Measurements from ENCODE around the gene HAUS2. TPM values are rescaled to one million over a fixed set of nuclear protein-coding genes. Genes with fewer than 3 reads are reported as not detected.
A peak's percentile ranks its signal among the peaks of the same experiment; 100 is the strongest.

The HAUS2 gene
- total RNA-seq: 12.4 TPM

DNA sequence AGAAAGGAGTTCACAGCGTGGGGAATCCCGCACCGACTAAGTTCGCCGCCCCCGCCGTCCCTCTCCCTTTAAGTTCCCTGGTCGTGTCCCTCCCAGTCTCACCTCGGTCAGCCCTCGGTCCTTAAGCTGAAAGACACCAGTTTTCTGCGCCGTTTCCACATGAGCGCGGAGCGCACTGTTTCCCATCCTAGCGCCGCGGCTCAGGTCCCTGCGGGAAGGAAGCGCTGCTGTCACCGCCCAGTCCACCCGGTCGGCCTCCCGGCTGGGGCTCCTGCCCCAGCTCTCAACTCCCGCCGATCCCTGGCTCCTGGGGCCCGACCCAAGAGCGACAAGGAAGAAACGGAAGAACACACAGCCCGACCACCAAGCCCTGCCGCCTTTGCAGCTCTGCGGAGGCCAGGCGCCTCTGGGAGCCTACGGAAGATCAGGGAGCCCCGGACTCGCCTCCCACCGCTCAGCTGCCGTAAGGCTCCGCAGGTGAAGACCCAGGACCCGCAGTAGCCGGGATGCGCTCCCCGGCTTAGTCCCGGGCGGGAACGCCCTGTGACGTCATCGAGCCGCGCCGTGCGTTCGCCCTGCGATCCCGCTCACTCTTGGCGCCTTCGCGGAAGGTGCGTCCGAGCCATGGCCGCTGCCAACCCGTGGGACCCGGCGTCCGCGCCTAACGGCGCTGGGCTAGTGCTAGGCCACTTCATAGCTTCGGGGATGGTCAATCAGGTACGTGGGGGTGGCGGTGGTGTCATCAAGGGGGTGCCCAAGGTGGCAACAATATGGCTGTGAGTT is at the start of gene HAUS2, which contains the start of gene LRRC57:
Gene HAUS2, plus strand, starts transcription at position 590 of the 783 bp plus-strand sequence. Its CDS starts 35 bp downstream, at position 625.
Gene LRRC57, minus strand, starts transcription at position 545 of the 783 bp plus-strand sequence. Its CDS starts 359 bp downstream, at position 186.
- DNase-seq (ENCODE audit: low read depth in 2 of 3, low spot score in 2 of 3): peak; percentile 81 to 85 (median 84)

DNA sequence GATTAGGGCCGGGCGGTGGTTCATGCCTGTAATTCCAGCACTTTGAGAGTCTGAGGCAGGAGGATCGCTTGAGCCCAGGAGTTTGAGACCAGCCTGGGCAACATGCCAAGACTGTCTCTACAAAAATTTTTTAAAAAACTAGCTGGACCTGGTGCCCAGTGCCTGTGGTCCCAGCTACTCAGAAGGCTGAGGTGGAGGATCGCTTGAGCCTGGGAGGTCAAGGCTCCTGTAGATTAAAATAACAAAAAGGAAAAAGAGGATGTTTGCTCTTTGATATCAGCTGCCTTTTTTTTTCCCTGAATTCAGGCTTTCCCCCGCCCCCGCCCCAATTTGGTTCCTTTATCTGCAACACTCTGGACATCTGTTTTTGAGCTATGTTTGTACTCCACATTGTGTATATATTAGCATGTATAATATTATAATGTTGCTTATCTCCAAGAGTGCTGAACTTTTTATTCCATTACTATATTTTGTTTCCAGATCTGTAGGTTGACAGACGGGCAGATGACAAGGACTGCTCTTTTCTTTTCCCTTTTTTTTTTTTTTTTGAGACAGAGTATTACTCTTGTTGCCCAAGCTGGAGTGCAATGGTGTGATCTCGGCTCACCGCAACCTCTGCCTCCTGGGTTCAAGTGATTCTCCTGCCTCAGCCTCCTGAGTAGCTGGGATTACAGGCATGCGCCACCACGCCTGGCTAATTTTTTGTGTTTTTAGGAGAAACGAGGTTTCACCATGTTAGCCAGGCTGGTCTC is 48.6 kb upstream of the HAUS2 start:
- peak in 2 of 3 donors; percentile 30 to 42 for DNase-seq (ENCODE audit: low read depth in 2 of 3, low spot score in 2 of 3)

DNA sequence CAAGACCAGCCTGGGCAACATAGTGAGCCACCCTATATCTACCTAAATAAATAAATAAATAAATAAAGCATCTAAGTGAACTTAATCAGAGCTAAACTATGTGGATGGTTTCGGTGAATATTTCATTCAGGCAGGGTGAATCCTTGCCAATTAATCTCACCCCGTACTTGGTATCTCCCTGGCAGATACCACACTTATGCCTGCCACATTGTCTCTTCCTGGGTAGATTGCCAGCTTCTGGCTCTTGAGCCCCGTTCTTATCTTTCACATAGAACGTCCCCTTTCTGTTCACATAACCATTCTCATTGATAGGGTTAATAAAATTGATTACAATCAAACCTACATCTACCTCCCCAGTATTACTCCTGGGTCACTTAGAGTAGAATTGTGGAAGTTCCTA is 46.2 kb upstream of the HAUS2 start:
- no peak for DNase-seq (ENCODE audit: low read depth in 2 of 3, low spot score in 2 of 3)

DNA sequence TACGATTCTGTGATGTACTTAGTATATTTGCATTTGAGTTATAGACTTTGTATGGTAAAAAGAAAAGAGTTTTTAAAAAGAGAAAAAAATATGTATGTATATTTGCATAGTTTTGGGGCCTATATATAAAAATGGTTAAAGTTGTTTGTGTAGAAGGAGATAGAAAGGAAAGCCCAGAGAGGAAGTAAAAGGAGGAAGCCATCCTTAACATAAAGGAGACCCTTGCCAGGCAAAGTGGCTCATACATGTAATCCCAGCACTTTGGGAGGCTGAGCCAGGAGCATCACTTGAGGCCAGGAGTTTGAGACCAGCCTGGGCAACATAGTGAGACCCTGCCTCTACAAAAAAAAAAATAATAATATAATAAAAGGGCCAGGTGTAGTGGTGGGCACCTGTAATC is 44.8 kb upstream of the HAUS2 start:
- no peak for DNase-seq (ENCODE audit: low read depth in 2 of 3, low spot score in 2 of 3)

DNA sequence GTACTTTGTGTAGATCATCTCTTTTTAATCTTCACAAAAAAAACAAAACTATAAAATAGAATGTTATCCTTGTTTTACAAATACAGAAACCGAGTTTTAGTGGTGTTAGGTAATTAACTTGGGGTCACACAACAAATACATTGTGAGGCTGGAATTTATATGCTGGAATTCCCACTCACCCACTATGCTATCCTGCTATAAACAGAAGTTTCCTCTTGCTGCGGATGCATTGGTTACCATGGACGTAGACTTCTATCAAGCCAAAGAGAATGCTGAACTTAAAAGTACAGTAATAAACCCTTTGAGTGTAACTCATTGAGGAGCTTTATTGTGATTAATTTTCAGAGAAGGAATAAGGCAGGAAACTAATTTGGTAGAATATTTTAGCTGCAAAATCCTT is 44.0 kb upstream of the HAUS2 start:
- DNase-seq (ENCODE audit: low read depth in 2 of 3, low spot score in 2 of 3): no peak

DNA sequence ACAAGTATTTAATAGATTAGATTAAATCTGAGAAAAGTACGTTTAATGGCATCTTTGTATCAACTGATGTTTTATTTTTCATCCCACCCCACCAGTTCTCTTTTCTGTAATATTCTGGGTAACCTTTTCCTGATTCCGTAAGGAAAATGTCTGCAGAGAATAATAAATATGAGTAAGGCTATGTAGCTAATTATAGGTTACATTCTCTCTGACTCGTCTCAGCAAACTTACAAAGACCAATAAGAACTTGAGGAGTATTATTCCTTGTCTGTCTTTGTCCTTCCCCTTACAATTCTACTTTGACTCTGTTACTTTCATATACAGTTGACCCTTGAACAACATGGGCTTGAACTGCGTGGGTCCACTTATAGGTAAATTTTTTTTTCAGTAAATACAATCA is 41.1 kb upstream of the HAUS2 start:
- DNase-seq (ENCODE audit: low read depth in 2 of 3, low spot score in 2 of 3): no peak

DNA sequence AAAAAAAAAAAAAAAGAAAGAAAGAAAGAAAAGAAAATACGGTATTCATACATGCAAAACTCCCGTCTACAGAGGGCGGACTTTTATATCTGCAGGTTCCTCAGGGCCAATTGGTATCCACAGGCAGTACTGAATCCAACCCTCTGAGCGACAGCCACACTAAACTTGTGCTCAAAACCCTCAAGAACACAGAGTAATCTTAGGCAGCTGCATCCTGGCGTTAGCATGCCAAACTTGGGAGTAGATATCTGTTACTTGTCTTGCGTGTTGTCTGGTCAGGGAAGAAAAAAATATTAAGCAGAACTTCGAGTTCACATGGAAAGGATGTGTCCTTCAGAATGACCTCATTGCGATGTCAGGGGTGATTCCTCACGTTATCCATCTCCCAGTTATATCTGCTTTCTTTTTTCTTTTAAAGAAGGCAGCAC is 40.4 kb upstream of the HAUS2 start:
- peak in 2 of 3 donors; percentile 37 to 40 for DNase-seq (ENCODE audit: low read depth in 2 of 3, low spot score in 2 of 3)

DNA sequence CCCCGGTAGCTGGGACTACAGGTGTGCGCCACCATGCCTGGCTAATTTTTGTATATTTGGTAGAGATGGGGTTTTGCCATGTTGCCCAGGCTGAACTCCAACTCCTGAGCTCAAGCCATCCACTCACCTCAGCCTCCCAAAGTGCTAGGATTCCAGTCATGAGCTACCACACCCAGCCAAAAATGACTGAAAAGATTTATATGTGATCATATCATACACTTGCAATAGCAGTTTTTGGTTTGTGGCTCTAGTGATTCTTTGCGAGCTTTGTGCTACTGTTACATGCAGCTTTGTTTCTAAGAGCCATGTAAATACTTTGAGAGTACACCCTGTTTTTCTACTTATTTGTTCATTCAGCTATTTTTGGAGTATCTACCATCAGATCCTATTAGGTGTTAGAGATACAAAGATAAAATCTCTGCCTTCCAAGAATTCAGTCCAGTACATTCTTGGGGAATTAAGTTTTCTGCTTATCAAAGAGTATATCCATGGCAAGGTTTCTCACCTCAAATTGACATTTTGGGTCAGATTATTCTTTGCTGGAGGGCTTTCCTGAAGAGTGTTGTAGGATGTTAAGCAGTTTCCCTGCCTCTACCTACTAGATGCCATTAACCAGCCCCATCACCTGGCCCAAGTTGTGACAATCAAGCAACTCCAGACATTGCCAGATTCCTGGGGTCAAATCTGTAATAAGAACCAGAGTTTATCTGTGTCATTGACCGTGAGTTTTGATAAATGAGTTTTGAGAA is 38.2 kb upstream of the HAUS2 start:
- DNase-seq (ENCODE audit: low read depth in 2 of 3, low spot score in 2 of 3): no peak

DNA sequence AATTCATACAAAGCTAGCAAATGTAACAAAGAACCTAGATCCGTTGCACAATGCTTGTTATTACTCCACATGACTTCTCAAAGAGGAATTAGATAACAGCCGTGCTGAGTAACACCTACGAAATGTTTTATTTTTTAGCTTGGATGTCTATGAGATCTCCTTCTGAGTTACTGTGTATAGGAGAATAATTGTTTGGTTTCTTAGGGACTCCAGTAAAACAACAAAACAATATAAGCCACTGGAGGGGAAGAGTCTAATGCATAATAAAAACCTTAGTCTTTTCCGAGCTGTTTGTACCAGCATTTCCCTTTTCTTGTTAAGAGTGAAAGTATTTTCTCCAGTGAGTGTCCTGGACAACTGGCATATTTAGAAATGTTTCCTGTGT is 37.6 kb upstream of the HAUS2 start:
- peak in 1 of 3 donors; percentile 58 for DNase-seq (ENCODE audit: low read depth in 2 of 3, low spot score in 2 of 3)

DNA sequence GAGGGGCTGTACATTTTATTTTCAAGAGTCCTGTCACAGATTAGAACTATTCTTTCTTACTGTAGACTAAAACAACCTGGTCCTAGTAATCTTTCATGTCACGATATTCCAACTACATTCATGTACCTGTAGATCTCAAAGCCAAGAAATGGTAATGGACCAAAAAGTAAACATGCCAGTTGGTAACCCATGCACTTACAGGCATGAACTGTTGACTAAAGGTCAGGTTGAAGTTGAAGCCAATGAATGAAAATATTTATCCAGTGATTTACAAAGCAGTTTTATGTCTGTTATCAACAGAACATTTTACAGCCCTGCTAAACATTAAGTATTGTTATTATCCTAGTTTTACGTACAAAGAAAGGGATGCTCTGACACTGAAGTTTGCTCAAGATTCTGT is 25.3 kb upstream of the HAUS2 start:
- no peak for DNase-seq (ENCODE audit: low read depth in 2 of 3, low spot score in 2 of 3)

DNA sequence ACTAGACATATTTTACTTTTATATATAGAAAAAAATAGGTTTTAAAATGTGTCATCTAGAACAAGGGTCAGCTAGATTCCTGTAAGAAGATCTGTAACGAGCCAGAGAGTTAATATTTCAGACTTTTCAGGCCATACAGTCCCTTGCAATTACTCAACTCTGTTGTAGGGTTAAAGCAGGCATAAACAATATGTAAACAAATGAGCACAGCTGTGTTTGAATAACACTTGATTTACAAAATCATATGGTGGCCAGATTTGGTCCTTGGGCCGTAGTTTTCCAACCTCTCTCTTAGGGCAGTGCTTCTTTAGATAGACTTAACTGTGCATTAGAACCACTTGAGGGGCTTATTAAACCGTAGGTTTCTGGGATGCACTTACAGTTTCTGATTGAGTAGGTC is 19.7 kb upstream of the HAUS2 start:
- no peak for DNase-seq (ENCODE audit: low read depth in 2 of 3, low spot score in 2 of 3)

DNA sequence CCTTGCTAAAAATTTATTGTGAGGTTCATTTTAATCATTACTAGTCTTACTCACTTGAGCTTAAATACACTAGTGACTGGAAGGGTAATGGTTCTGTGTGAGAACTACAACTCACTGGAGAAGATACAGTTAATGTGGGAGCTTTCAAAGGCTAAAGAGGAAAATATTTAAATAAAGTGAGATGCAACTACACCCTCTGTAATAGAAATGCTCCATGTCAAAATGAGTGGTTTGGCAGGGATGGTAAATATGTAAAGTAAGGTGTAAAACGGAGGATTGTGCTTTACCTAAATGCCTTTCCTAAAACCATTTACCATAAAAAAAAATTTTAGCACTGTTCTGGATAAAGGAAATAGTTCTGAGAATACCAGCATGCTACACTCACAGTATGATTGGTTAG is 15.4 kb upstream of the HAUS2 start:
- DNase-seq (ENCODE audit: low read depth in 2 of 3, low spot score in 2 of 3): no peak

DNA sequence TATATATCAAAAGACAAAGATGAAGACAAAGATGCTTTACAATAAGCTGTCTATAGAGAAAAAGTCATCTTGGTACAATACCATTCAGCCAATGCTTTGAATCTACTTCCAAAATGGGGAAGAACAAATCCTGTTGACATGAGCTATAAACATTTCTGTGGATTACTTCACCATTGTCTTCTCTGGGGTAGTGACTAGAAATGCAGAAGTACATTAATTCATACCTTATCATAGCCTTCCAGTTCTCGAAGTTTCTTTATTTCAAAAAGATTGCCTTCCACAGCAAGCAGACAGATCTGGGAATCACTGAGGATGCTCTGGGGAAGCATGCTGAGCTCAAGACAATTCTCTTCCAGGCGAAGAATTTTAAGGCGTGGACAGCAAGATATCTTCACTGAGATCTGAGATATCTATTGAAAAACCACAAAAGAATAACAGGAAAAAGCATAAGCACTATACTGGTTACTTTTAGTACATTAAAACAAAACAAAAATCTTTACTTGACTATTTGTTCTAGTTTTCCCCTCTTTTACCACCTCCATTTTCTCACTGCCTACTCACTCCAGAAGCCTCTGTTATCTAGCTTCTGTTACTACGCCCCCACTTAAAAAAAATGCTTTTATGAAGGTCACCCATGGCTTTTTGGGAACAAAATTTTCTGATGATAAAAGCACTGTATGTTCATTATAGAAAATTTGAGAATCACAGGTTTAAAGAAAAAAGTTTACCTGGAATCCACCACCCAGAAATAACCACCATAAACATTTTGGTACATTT is 3.6 kb upstream of the HAUS2 start:
- DNase-seq (ENCODE audit: low read depth in 2 of 3, low spot score in 2 of 3): peak in 2 of 3 donors; percentile 9 to 52

DNA sequence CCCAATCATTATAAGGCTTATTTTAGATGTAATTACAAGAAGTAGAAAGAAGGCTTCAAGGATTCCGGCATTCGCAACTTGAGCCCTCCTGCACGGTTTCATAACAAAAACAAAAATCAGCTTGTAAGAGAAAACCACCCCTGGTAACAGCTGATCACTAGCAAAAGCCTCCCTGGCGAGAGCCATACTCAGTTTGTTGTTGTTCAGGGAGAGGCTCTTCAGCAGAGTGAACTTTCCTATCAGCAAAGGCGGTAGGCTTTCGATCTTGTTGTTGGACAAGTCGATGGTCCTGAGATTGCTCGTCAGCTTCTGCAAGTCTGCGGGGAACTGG is 755 bp upstream of the HAUS2 start:
- DNase-seq (ENCODE audit: low read depth in 2 of 3, low spot score in 2 of 3): no peak

DNA sequence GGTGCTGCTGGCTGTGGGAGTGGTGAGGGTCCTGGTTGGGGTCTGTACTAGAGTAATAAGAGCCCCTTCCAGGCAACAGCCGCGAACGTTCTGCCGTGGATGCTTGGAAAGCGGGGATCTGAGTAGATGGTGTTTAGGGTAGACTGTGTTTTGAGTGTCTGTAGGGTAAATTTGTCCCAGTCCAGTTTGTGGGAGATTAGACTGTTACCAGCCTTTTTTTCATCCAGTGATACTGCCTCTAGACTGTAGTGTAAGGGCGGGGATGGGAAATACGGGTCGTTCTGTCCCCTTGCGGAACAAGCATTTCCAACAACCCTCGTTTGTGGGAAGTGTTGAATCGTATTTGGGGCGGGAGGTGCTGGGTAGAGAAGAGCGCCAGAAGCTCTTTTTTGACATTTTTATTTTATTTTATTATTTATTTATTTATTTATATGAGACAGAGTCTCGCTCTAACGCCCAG is 424 bp downstream of the HAUS2 start:
- DNase-seq (ENCODE audit: low read depth in 2 of 3, low spot score in 2 of 3): peak in 2 of 3 donors; percentile 74 to 76

DNA sequence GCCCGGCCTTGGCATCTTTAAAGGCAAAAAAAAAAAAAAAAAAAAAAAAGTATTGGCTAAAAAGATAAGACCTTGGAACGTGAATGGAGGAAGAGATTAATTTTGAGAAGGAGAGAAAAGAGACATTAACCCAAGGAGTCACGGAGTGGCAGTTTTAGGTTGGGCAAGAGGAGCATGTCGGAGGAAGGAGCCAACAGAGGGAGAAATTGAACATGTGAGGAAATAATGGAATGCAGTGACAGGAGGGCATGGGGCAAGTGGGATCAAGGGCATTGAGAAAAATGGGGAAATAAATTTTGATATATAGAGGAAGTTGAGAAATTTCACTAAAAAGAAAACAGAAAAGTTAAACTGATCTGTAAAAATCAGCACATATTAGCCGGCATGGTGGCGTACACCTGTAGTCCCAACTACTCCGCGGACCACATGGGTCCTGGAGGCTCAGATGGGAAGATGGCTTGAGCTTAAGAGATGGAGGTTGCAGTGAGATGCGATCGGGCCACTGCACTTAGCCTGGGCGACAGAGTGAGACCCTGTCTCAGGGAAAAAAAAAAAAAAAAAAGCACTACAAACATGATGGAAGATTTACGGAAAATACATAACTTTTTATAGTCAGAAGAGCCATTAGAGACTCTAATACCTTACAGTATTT is 1.2 kb downstream of the HAUS2 start:
- no peak for DNase-seq (ENCODE audit: low read depth in 2 of 3, low spot score in 2 of 3)

DNA sequence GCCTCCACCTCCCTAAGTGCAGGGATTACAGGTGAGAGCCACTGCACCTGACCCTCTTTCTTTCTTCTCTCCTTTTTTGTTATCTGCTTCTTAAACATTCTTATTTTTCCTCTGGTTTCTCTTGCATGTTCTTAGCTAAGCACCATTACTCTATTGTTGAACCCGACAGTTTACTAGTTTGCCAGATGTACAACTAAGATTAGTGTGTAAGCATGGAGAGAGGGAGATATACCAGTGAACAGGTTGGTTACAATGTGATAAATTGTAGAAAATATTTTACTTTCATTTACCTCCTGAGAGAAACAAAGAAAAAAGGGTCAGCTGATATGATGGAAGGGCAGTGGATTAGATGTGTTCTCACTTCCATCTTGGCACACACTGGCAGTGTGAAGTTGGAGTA is 4.9 kb downstream of the HAUS2 start:
- no peak for DNase-seq (ENCODE audit: low read depth in 2 of 3, low spot score in 2 of 3)

DNA sequence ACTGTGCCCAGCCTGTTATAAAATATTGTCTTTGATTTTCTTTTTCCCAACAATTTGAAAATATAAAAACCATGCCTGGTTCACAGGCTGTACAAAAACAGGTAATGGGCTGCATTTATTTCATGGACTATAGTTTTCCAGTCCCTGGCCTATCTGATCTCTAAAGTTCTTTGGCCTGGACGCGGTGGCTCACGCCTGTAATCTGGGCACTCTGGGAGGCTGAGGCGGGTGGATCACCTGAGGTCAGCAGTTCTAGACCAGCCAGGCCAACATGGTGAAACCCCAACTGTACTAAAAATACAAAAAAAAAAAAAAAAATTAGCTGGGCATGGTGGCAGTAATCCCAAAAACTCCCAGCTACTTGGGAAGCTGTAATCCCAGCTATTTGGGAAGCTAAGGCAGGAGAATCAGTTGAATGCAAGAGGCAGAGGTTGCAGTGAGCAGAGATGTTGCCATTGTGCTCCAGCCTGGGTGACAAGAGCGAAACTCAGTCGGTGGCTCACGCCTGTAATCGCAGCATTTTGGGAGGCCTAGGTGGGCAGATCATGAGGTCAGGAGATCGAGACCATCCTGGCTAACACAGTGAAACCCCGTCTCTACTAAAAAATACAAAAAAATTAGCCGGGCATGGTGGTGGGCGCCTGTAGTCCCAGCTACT is 8.0 kb downstream of the HAUS2 start:
- DNase-seq (ENCODE audit: low read depth in 2 of 3, low spot score in 2 of 3): peak in 1 of 3 donors; percentile 39

DNA sequence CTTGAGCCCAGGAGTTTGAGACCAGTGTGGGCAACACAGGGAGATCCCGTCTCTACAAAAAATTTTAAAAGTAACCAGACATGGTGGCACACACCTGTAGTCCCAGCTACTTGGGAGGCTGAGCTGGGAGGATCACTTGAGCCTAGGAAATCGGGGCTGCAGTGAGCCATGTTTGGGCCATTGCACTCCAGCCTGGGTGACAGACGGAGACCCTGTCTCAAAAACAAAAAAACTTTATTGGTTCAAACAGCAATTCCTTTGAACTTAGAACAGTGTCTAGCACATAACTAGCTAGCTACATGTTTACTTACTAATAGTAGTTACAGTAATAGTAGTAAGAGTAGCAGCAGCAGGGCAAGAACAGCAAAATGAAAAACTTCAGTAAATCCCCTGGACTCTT is 10.1 kb downstream of the HAUS2 start:
- no peak for DNase-seq (ENCODE audit: low read depth in 2 of 3, low spot score in 2 of 3)

Data from hematopoietic multipotent progenitor cell (in vitro differentiated cells).